ENCODE measurements around the gene L1CAM.

L1CAM gene

DNA sequence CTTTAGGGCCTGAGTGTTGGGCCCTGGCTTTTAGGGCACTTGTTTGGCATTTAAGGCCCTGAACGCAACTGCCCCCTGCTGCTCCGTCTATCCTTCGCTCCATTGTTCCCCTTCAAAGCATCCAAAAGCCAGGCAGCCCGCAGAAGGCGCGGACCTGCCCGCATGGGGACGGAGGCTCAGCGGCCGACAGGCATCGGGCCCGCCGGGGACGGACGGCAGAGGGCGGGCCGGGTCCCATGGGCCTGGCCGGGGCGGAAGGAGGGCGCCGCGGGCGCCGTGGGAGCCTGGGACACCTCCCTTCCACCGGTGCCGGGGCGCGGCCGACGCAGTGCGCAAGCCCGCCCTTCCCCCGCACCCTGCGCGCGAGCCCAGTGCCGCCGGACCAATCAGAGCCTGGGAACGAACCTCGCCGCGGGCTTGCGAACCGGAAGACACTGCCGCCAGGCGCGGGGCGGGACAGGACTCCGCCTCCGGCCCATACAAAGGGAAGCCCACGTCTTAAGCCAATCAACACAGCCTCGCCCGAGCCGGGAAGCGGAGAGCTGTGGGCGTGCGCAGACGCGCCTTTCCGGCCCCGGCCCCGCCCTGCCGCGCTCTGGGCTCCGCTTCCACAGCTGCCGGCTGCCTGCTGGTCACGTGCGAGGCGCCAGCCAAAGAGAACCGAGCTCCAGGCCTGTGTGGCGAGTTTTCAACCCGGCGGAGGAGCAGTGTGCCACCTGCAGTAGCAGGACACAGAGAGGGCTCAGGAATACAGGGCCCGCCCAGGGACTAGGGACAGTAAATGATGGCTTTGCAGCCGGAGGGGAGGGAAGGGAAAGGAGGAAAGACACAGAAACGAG is 42.2 kb upstream of the L1CAM start:
- TF ChIP-seq, protein P1, sequence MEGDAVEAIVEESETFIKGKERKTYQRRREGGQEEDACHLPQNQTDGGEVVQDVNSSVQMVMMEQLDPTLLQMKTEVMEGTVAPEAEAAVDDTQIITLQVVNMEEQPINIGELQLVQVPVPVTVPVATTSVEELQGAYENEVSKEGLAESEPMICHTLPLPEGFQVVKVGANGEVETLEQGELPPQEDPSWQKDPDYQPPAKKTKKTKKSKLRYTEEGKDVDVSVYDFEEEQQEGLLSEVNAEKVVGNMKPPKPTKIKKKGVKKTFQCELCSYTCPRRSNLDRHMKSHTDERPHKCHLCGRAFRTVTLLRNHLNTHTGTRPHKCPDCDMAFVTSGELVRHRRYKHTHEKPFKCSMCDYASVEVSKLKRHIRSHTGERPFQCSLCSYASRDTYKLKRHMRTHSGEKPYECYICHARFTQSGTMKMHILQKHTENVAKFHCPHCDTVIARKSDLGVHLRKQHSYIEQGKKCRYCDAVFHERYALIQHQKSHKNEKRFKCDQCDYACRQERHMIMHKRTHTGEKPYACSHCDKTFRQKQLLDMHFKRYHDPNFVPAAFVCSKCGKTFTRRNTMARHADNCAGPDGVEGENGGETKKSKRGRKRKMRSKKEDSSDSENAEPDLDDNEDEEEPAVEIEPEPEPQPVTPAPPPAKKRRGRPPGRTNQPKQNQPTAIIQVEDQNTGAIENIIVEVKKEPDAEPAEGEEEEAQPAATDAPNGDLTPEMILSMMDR (IDR thresholded peaks at IDR 0.05; ENCODE audit: extremely low read depth, missing control alignments) = no peak
- peak; percentile 95 for DNase-seq (ENCODE audit: low spot score)

DNA sequence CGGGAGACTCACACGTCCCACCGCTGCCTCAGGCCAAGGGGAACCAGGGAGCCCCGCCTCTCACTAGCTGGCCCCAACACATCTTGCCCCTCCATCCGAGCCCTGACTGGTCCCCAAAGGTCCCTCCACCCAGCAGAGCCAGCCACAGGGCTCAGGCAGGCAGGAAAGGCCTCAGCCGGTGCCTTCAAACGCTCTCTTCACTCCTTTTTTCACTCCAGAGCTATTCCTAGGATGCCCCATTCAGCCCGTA is 41.6 kb upstream of the L1CAM start:
- DNase-seq (ENCODE audit: low spot score) = no peak
- TF ChIP-seq, protein P1 (IDR thresholded peaks at IDR 0.05; ENCODE audit: extremely low read depth, missing control alignments) = no peak

DNA sequence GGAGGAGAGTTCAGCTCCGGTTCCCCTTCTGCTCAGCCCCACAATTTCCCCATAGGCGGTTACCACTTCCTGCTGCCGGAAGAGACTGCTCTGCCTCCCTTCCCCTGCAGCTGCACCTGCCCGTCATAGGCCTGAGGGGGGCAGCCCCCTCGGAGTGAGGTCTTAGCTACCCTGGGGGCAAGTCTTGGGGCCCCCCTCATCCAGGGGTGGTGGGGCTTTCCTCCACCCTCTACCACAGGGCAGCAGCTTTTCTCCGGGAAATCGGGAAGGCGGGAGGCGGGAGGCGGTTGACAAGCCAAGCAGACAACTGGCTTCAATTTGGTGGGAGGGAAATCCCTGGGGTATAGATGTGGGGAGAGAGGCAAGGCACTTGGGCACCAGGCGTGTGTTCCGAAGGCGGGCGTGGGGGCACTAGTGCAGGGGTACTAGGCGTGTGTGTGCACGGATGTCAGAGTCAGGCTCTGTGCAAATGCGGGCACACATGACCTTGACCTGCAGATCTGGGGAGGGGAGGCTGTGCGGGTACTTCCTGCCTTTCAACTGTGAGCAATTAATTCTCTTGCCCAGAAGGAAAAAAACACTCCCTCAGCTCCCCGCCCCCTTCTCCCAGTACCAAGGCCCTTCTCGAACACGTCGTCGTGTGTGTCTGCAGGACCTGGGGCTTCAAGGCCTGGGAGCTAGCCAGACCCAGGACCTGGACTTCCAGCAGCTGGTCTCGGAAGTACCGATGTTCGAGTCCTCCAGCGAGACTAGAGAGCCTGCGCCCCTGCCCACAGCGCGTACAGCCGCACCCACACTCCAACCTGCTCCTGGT is 41.1 kb upstream of the L1CAM start:
- peak; percentile 86 for DNase-seq (ENCODE audit: low spot score)
- TF ChIP-seq, protein P1 (IDR thresholded peaks at IDR 0.05; ENCODE audit: extremely low read depth, missing control alignments) = no peak

DNA sequence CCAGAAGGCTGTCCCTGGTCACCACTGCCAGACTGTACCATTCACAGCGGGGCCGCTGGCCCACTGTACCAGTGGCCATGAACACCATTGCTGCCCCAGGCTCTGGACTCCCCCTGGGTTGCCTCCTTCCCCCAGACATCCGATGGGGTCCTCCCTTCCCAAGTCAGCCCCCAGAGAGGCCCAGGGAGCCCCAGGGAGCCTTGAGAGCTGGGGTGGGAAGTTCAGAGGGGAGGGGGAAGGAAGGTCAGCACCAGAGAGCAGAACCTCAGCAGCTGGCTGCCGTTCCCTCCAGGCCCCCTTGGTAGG is 40.5 kb upstream of the L1CAM start:
- TF ChIP-seq, protein P1 (IDR thresholded peaks at IDR 0.05; ENCODE audit: extremely low read depth, missing control alignments) = no peak
- DNase-seq (ENCODE audit: low spot score) = no peak

DNA sequence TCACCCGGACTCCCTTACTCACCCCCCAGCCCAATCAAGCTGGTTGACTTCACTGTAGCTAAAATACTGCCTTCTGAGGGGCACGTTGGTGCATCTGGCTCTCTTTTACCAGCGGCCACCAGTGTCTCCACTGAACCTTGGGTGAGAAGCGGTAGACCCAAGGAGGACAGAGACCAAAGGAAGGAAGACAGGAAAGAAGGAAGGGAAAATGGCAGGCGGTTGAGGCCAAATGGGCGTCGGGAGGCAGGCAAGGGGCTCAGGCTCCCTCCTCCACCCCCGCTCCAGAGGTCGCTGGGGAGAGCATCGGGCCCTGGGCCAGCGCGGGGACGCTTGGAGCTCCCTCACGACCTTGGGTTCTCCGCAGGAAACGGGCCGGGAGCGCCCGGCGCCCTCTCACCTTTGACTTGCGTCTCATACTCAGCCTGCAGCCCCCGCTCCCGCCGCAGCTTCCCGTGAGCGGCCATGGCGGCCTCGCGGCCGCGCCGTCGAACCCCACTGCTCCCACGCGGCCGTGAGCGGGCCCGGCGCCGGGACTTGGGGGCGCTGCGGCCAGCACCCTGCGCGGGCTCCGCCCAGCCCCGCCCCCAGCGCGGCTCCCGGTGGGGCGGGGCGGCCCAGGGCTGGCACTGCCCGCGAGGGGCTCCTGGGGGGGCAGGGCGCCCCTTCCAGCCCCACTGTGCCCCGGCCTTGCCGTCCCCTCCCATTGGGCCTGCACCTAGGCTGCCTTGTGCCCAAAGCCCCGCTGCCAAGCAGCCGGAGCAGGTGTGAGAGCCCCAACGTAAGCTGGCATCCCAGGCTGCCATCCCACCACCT is 40.0 kb upstream of the L1CAM start, which contains the start of gene ARHGAP4:
TSS of gene ARHGAP4 (minus strand) at position 526 of the 813 bp plus-strand sequence. CDS start at position 464, 62 bp downstream.
- DNase-seq (ENCODE audit: low spot score) = peak; percentile 68
- TF ChIP-seq, protein P1 (IDR thresholded peaks at IDR 0.05; ENCODE audit: extremely low read depth, missing control alignments) = no peak

DNA sequence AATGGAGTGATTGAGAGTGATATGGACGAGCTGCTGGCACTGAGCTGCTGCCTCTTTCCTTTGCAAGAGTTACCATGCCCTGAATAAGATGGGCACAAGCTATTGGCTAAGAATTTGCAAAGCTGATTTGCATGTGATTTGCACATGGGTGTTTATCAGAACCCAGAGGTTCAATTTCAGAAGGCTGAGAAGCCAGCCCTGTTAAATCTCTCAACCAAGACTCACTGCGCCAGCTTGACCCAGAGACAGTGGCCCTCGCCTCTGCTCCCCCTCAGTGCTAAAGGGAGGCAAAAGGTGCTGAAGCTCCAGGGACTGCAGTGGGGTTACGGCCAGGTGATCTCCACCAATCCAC is 39.4 kb upstream of the L1CAM start:
- peak; percentile 39 for DNase-seq (ENCODE audit: low spot score)

More for the DNA sequence above, 39.4 kb upstream of the L1CAM start:
- TF ChIP-seq, protein P1 (IDR thresholded peaks at IDR 0.05; ENCODE audit: extremely low read depth, missing control alignments) = no peak

All from GM20000 (cell line).